Caco-2 (cell line): ENCODE measurements around the gene MS4A15. TPM values are rescaled to one million over a fixed set of nuclear protein-coding genes. Genes with fewer than 3 reads are reported as not detected.

Source experiments
- BruUV-seq: library from RNA; stranded (reverse); fragments of 400-500 nt; replicated peaks from 2 replicates; lab custom pipeline; 2021; lab: Mats Ljungman, UMichigan
- CTCF ChIA-PET: fragments of 300-600 bp; sonication (Branson Sonifier 250); formaldehyde crosslinking; loops from one replicate; lab custom pipeline; 2022; ENCODE audit warnings: antibody characterized with exemption; lab: Charles Lee
- POLR2A ChIA-PET: fragments of 300-600 bp; sonication (Branson Sonifier 250); formaldehyde crosslinking; loops from one replicate; lab custom pipeline; 2022; ENCODE audit warnings: antibody characterized with exemption; lab: Charles Lee
- DNase-seq, 2 experiments: peaks; one replicate each; pipeline versions ENCODE4 v3.0.0 to v3.0.0-alpha.2; 2020 to 2022
- H3K27me3 ChIP-seq: replicated peaks from 2 replicates; pipeline ENCODE4 v1.6.0; 2011; ENCODE audit warnings: low read length; ENCODE audit not compliant: control insufficient read depth, insufficient read depth
- H3K36me3 ChIP-seq: 2 replicates; pipeline ENCODE4 v1.5.1; 2011; ENCODE audit warnings: low read length; ENCODE audit not compliant: control insufficient read depth, insufficient read depth
- H3K4me1 ChIP-seq: fragments of 250-450 bp; sonication (Bioruptor Pico); 2 replicates; pipeline ENCODE4 v1.5.1; 2020; ENCODE audit warnings: mild to moderate bottlenecking
- H3K4me3 ChIP-seq: 2 replicates; pipeline ENCODE4 v1.5.1; 2011; ENCODE audit warnings: low read depth, mild to moderate bottlenecking, control low read depth, low read length
- H3K9me3 ChIP-seq: fragments of 250-450 bp; sonication (Bioruptor Pico); 2 replicates; pipeline ENCODE4 v1.5.1; 2020; ENCODE audit warnings: mild to moderate bottlenecking, moderate library complexity
- H3K27ac Mint-ChIP-seq: one replicate; pipeline ENCODE4 v1.8.0; 2022; ENCODE audit warnings: mixed read lengths; ENCODE audit not compliant: unreplicated experiment
- H3K27me3 Mint-ChIP-seq: one replicate; pipeline ENCODE4 v1.8.0; 2022; ENCODE audit warnings: mixed read lengths; ENCODE audit not compliant: insufficient read depth, unreplicated experiment
- H3K36me3 Mint-ChIP-seq: one replicate; pipeline ENCODE4 v1.8.0; 2022; ENCODE audit warnings: mild to moderate bottlenecking, mixed read lengths; ENCODE audit not compliant: insufficient read depth, unreplicated experiment
- H3K4me1 Mint-ChIP-seq: one replicate; pipeline ENCODE4 v1.8.0; 2022; ENCODE audit warnings: low read depth, mixed read lengths; ENCODE audit not compliant: unreplicated experiment
- H3K4me3 Mint-ChIP-seq: one replicate; pipeline ENCODE4 v1.8.0; 2022; ENCODE audit warnings: mild to moderate bottlenecking, moderate library complexity, mixed read lengths; ENCODE audit not compliant: unreplicated experiment
- H3K9me3 Mint-ChIP-seq: one replicate; pipeline ENCODE4 v1.8.0; 2022; ENCODE audit warnings: mixed read lengths; ENCODE audit not compliant: unreplicated experiment
- CTCF ChIP-seq, 2 experiments: fragments of 200-600 bp in 1 of 2; IDR thresholded peaks; 1 replicate in 1 of 2; 2 replicates in 1 of 2; pipeline versions ENCODE4 v1.5.1 to v1.8.0; 2011 to 2022; ENCODE audit warnings: antibody characterized with exemption in 1 of 2, control low read depth in 1 of 2, inconsistent platforms in 1 of 2, low read depth in 1 of 2, low read length in 1 of 2, mild to moderate bottlenecking in 1 of 2, moderate library complexity in 1 of 2; ENCODE audit not compliant: insufficient read depth in 1 of 2, severe bottlenecking in 1 of 2, unreplicated experiment in 1 of 2
- intact Hi-C: fragments of 100-400 bp; cut with micrococcal nuclease; formaldehyde crosslinking; loops from one replicate; pipeline ENCODE4 v1.10.0; 2022; ENCODE audit not compliant: unreplicated experiment
- total RNA-seq: library from RNA; stranded (reverse); gene quantifications from 2 replicates; pipeline ENCODE4 v1.2.3, GENCODE V29; 2022

MS4A15 gene
- total RNA-seq, 1 experiment from 2014 or later = not detected

- Histone ChIP-seq H3K4me1 (no peaks in the 10 kb centered on the region), H3K9me3 (no peaks in the 10 kb centered on the region), H3K27me3 (no peaks in the 10 kb centered on the region), H3K4me3 (no peak overlapping the region), H3K36me3 (no peaks in the 10 kb centered on the region)
- no peak overlapping the region for H3K4me3 Mint-ChIP-seq
- no peaks in the 10 kb centered on the region for H3K4me1 Mint-ChIP-seq
- intact Hi-C loops = loop anchor here (5.0 kb wide), 1 partner anchor 395 kb away; no protein-coding TSS in a partner anchor
- CTCF ChIA-PET = interaction anchor here (1.0 to 3.6 kb wide), 3 partner anchors 15 to 120 kb away, joined by 3 to 24 read pairs (median 21); no protein-coding TSS in a partner anchor
- H3K36me3 Mint-ChIP-seq = no peaks in the 10 kb centered on the region
- H3K27me3 Mint-ChIP-seq = no peaks in the 10 kb centered on the region
- H3K27ac Mint-ChIP-seq = no peak overlapping the region
- no TSS peak for BruUV-seq
- H3K9me3 Mint-ChIP-seq = no peaks in the 10 kb centered on the region
- POLR2A ChIA-PET = no interaction called here
- DNase-seq = no peak
- TF ChIP-seq CTCF (IDR thresholded peaks at IDR 0.05; ENCODE audit: insufficient read depth in 1 of 2, low read depth in 1 of 2, low read length in 1 of 2, severe bottlenecking in 1 of 2, unreplicated experiment in 1 of 2) = no peak
These were observed 20.9 kb downstream of the MS4A15 start for GRCh38 chr11:60777572-60777971.

- no peaks in the 10 kb centered on the region for H3K4me1 Mint-ChIP-seq
- no peaks in the 10 kb centered on the region for H3K9me3 Mint-ChIP-seq
- ChIA-PET POLR2A (no interaction called here), CTCF (no interaction called here)
- no peak for TF ChIP-seq CTCF (IDR thresholded peaks at IDR 0.05; ENCODE audit: insufficient read depth in 1 of 2, low read depth in 1 of 2, low read length in 1 of 2, severe bottlenecking in 1 of 2, unreplicated experiment in 1 of 2)
- H3K4me3 Mint-ChIP-seq = no peak overlapping the region
- Histone ChIP-seq H3K4me3 (no peak overlapping the region), H3K27me3 (no peaks in the 10 kb centered on the region), H3K9me3 (no peaks in the 10 kb centered on the region), H3K4me1 (peaks cover 3% of the 10 kb centered on the region; the same call in 1 of the 2 replicates), H3K36me3 (no peaks in the 10 kb centered on the region)
- H3K27me3 Mint-ChIP-seq = no peaks in the 10 kb centered on the region
- BruUV-seq = no TSS peak
- no peak overlapping the region for H3K27ac Mint-ChIP-seq
- intact Hi-C loops = no loop called here
- no peaks in the 10 kb centered on the region for H3K36me3 Mint-ChIP-seq
- DNase-seq = no peak
These were observed 23.4 kb downstream of the MS4A15 start for GRCh38 chr11:60780065-60780464.

- Histone ChIP-seq H3K4me3 (no peak overlapping the region), H3K36me3 (no peaks in the 10 kb centered on the region), H3K27me3 (no peaks in the 10 kb centered on the region), H3K4me1 (peaks cover 8% of the 10 kb centered on the region; the same call in 1 of the 2 replicates), H3K9me3 (no peaks in the 10 kb centered on the region)
- intact Hi-C loops = no loop called here
- TF ChIP-seq CTCF (IDR thresholded peaks at IDR 0.05; ENCODE audit: insufficient read depth in 1 of 2, low read depth in 1 of 2, low read length in 1 of 2, severe bottlenecking in 1 of 2, unreplicated experiment in 1 of 2) = no peak
- no peaks in the 10 kb centered on the region for H3K4me1 Mint-ChIP-seq
- H3K9me3 Mint-ChIP-seq = no peaks in the 10 kb centered on the region
- POLR2A ChIA-PET = no interaction called here
- CTCF ChIA-PET = no interaction called here
- DNase-seq = no peak
- no TSS peak for BruUV-seq
- H3K4me3 Mint-ChIP-seq = no peak overlapping the region
- no peak overlapping the region for H3K27ac Mint-ChIP-seq
- no peaks in the 10 kb centered on the region for H3K27me3 Mint-ChIP-seq
- H3K36me3 Mint-ChIP-seq = no peaks in the 10 kb centered on the region
These were observed 24.1 kb downstream of the MS4A15 start for GRCh38 chr11:60780774-60781173.
